Effector memory CD4-positive, alpha-beta T cell (primary cell): ENCODE measurements around the gene PTPRD.

Experiments used
- DNase-seq, 3 donors: peaks; one replicate each; pipeline ENCODE4 v3.0.0-alpha.2; 2020
- H3K27ac ChIP-seq: 2 replicates; pipeline ENCODE4 v1.7.0; 2013; ENCODE audit warnings: mild to moderate bottlenecking, low read length, moderate library complexity; ENCODE audit not compliant: insufficient read depth, poor library complexity, severe bottlenecking
- H3K27me3 ChIP-seq: replicated peaks from 2 replicates; pipeline ENCODE4 v1.7.0; 2013; ENCODE audit warnings: mild to moderate bottlenecking, low read length; ENCODE audit not compliant: insufficient read depth, control insufficient read depth, poor library complexity, severe bottlenecking
- H3K36me3 ChIP-seq: 2 replicates; pipeline ENCODE4 v1.7.0; 2013; ENCODE audit warnings: mild to moderate bottlenecking, low read length, moderate library complexity; ENCODE audit not compliant: control insufficient read depth, insufficient read depth
- H3K4me1 ChIP-seq: 2 replicates; pipeline ENCODE4 v1.7.0; 2013; ENCODE audit warnings: low read length, mild to moderate bottlenecking; ENCODE audit not compliant: control insufficient read depth, insufficient read depth, poor library complexity, severe bottlenecking
- H3K4me3 ChIP-seq: 2 replicates; pipeline ENCODE4 v1.7.0; 2013; ENCODE audit warnings: low read length, low read depth, mild to moderate bottlenecking; ENCODE audit not compliant: insufficient read depth, poor library complexity, severe bottlenecking
- H3K9me3 ChIP-seq: 2 replicates; pipeline ENCODE4 v1.7.0; 2013; ENCODE audit warnings: mild to moderate bottlenecking, low read length, moderate library complexity; ENCODE audit not compliant: control insufficient read depth

Gene PTPRD

DNA sequence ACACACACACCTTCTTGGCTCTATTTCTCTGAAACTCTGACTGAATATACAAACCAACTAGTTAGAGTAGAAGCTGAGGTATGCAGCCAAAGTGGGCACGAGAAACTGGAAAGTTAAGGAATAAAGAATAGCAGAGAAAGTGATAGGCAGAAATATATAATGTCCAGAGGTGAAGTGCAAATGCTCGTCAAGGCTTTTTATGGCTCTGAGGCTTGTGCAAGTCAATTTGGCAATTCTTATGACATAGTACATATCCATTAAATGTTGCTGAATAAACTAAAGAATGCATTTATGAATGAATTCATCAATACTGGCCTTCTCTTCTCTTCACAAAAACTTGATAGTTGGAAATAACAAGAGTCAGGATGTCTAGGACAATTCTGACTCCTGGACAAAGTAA lies 2323.1 kb downstream of the PTPRD start:
- DNase-seq: no peak
- no peaks in the 10 kb centered on the region for H3K9me3 ChIP-seq
- no peaks in the 10 kb centered on the region for H3K27me3 ChIP-seq
- no peak overlapping the region for H3K27ac ChIP-seq
- no peak overlapping the region for H3K4me3 ChIP-seq
- no peaks in the 10 kb centered on the region for H3K4me1 ChIP-seq
- H3K36me3 ChIP-seq: no peaks in the 10 kb centered on the region

DNA sequence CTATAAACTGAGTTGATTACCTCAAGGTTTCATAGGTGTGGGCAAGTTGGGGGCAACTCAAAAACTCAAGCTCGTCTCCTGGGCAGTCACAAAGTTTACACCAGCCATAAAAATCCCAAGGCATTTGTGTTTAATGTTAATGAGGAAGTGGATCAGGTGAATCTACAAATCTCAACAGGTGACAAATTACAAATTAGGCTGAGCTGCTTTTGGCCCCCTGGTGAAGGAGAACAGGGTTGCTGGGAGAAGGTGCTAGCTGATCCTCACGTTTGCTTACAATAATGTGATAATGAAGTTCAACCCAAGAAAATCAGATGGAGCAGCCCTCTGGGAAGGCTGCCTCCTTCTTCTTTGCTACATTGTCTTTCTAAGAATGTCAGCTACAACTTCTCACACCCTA lies 2324.8 kb downstream of the PTPRD start:
- Histone ChIP-seq H3K27me3 (no peaks in the 10 kb centered on the region), H3K9me3 (no peaks in the 10 kb centered on the region), H3K4me3 (no peak overlapping the region), H3K36me3 (no peaks in the 10 kb centered on the region), H3K4me1 (no peaks in the 10 kb centered on the region), H3K27ac (no peak overlapping the region)
- no peak for DNase-seq

DNA sequence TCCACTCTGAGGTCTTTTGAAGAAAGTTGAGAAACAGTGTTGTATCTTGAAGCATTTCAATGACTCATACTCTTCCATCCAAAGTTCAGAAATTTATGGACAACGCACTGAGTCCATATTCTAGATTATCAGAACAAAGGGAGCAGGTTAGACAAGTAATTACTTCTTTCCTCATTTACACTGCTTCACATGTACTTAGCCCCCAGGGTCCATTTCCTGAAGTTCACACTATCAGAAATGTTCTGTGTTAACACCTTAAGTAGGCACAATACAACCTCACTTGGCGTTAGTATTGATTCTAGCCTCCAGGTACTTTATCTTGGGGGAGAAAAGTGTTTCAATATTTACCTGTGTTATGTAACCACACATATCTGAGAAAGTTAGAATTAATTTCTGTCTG lies 2325.3 kb downstream of the PTPRD start:
- Histone ChIP-seq H3K9me3 (no peaks in the 10 kb centered on the region), H3K27me3 (no peaks in the 10 kb centered on the region), H3K4me3 (no peak overlapping the region), H3K36me3 (no peaks in the 10 kb centered on the region), H3K4me1 (no peaks in the 10 kb centered on the region), H3K27ac (no peak overlapping the region)
- no peak for DNase-seq

DNA sequence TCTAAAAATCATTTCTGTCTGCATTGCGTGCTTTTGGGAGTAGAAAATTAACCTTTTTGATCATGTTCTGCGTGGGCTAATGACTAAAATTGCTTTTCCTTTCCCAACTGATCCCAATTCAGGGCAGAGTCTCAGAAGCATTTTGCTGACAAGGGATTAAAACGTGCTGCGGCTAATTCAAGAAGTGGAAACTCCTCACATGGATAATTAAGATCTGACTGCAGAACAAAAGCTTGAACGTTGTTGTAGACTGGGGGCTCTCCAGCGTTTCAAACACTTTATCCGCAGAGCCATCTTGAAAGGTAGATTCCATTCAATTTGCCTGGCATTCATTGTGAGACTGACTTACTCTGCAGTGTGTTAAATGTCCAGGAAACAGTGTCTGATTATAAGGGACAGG lies 2327.9 kb downstream of the PTPRD start:
- Histone ChIP-seq H3K27me3 (no peaks in the 10 kb centered on the region), H3K4me3 (no peak overlapping the region), H3K27ac (no peak overlapping the region), H3K36me3 (no peaks in the 10 kb centered on the region), H3K4me1 (no peaks in the 10 kb centered on the region), H3K9me3 (no peaks in the 10 kb centered on the region)
- no peak for DNase-seq

DNA sequence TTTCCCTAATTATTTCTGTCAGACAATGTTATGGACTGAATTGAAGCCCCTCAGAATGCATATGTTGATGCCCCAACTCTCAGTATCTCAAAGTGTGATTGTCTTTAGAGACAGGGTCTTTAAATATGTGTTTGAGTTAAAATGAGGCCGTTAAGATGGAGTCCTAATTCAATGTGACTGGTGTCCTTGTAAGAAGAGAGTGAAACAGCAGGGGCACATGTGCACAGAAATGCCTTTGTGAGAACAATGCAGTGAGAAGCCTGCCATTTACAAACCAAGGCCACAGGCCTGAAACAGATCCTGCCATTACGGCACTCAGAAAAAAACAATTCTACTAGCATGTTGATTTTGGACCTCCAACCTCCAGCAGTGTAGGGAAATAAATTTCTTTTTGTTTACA lies 2330.3 kb downstream of the PTPRD start:
- Histone ChIP-seq H3K36me3 (no peaks in the 10 kb centered on the region), H3K9me3 (no peaks in the 10 kb centered on the region), H3K4me3 (no peak overlapping the region), H3K4me1 (no peaks in the 10 kb centered on the region), H3K27me3 (no peaks in the 10 kb centered on the region), H3K27ac (no peak overlapping the region)
- no peak for DNase-seq

DNA sequence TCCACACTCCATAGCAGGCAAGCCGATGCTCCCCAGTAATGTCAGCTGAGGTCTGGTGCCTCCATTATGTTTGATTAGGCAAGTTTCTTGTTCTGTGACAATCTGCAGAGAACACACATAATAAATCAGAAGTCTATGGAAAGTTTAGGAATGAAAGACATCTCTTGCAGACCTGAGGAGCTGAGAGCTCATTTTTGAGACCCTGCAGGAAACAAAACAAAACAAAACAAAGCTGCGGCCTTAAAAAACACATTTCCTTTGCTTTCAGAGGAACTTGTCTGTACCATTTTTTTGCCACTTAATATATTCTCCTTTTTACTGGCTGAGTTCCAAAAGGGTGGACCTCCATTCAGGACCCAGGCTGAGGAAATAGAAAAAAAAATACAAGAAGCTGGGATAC lies 2332.0 kb downstream of the PTPRD start:
- Histone ChIP-seq H3K36me3 (no peaks in the 10 kb centered on the region), H3K4me3 (no peak overlapping the region), H3K27ac (no peak overlapping the region), H3K4me1 (no peaks in the 10 kb centered on the region), H3K27me3 (no peaks in the 10 kb centered on the region), H3K9me3 (no peaks in the 10 kb centered on the region)
- no peak for DNase-seq

DNA sequence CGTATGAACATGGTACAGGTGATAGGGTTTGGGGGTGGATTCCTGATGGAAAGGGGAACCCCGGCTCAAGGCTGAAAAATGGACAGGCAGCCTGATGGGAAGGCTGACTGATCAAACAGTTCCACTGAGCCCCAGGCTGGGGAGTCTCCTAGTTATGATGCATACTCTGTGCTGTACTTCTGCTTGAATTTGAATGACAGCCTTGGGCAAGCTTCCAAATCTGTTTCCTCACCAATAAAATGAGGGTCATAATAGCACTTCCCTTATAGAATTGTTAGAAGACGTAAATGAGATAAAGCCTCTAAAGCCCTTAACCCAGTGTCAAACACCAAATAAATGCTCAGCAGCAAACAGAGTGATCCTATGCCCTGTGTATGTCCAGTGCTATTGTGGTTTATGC lies 2334.8 kb downstream of the PTPRD start:
- H3K9me3 ChIP-seq: no peaks in the 10 kb centered on the region
- H3K27ac ChIP-seq: no peak overlapping the region
- no peak overlapping the region for H3K4me3 ChIP-seq
- no peaks in the 10 kb centered on the region for H3K27me3 ChIP-seq
- no peak for DNase-seq
- H3K36me3 ChIP-seq: no peaks in the 10 kb centered on the region
- no peaks in the 10 kb centered on the region for H3K4me1 ChIP-seq

DNA sequence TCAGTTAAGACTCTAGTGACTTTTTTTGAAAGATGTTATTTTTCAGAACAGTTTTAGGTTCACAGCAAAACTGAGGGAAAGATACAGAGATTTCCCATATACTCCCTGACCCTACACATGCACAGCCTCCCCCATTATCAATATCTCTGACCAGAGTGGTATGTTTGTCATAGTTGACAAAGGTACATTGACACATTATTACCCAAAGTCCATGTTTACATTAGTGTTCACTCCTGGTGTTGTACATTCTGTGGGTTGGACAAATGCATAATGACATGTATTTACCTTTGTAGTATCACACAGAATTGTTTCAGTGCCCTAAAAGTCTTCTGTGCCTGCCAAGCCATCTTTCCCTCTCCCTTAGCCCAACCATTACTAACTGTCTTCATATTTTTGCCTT lies 2342.6 kb downstream of the PTPRD start:
- Histone ChIP-seq H3K27ac (no peak overlapping the region), H3K36me3 (no peaks in the 10 kb centered on the region), H3K9me3 (no peaks in the 10 kb centered on the region), H3K4me1 (no peaks in the 10 kb centered on the region), H3K4me3 (no peak overlapping the region), H3K27me3 (no peaks in the 10 kb centered on the region)
- no peak for DNase-seq

DNA sequence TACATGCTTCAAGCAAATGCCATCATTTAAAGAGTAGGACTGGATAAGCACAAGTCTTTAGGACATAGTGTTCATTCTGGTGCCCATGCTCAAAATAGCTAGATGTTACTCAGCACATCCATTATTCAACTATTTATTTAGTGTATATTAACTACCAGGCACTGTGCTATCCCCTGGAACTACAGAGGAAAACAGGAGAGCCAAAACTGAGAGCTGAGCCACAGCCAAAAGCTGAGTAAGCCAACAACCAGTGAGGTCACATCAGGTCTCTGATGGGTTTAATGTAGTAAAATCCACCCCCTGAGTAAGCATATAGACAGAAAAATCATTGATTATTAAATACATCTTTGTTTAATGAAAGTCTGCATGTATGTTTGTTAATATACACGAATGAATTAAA lies 2343.9 kb downstream of the PTPRD start:
- DNase-seq: no peak
- Histone ChIP-seq H3K27ac (no peak overlapping the region), H3K27me3 (no peaks in the 10 kb centered on the region), H3K4me3 (no peak overlapping the region), H3K9me3 (no peaks in the 10 kb centered on the region), H3K36me3 (no peaks in the 10 kb centered on the region), H3K4me1 (no peaks in the 10 kb centered on the region)

DNA sequence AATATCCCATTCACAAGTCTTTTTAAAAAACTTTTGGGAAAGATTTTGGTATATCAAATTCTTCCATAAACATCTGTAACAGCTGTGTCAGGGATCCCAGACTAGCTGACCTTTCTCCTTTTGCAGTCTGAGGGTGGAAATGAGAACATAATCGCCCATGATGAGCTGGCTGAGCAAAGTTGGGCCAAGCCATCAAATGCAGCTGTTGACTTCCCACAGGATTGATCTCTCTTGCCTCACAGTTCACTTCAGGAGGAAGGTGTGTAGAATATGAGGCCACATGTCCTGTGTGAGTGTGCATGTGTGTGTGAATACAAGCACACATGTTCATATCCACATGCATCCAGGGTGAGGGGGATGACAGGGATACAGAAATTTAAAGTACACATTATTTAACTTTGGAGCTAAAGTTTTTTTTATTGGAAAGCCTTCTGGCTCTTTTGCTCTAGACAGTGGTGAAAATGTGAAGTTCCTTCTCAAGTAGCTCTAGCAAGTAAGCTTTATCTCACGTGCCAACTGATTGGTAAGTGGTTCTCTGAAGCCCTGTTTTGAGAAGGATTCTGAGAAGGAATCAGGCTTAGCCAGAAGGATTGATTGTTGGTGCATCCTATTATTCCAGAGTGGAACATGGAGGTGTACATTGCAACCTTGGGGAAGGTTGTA lies 2344.5 kb downstream of the PTPRD start:
- Histone ChIP-seq H3K36me3 (no peaks in the 10 kb centered on the region), H3K27me3 (no peaks in the 10 kb centered on the region), H3K4me1 (no peaks in the 10 kb centered on the region), H3K9me3 (no peaks in the 10 kb centered on the region), H3K27ac (no peak overlapping the region), H3K4me3 (no peak overlapping the region)
- DNase-seq: no peak
